ENCODE data around the gene LRRC8B.

Gene LRRC8B

GRCh38 chr1:89547563-89548116 is 23.0 kb downstream of the LRRC8B start:
- DNase-seq (ENCODE audit: low spot score): no peak

GRCh38 chr1:89548122-89548857 is 23.7 kb downstream of the LRRC8B start:
- DNase-seq (ENCODE audit: low spot score): no peak

GRCh38 chr1:89550995-89551394 is 26.4 kb downstream of the LRRC8B start:
- DNase-seq (ENCODE audit: low spot score): no peak

GRCh38 chr1:89552471-89553081 is 27.9 kb downstream of the LRRC8B start:
- DNase-seq (ENCODE audit: low spot score): no peak

DNA sequence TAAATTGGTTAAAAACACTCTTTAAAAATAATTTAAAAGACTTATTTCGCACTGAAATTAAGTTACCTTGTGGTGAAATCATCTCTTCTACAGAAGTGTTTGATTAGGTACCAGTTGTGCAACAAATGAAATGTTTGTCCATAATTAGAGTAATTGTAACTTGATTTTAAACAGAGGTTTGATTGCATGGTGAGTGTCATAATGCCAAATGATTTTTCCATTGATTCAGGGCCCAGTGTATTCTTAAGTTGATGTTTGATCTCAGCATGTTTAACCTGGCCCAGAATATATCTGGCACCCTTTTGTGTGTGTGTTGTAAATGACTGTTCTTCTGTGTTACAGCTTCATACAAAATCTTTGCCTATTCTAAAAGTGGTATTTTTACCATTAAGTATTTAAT is 28.5 kb downstream of the LRRC8B start:
- DNase-seq (ENCODE audit: low spot score): no peak

GRCh38 chr1:89555550-89555949 is 30.9 kb downstream of the LRRC8B start:
- no peak for DNase-seq (ENCODE audit: low spot score)

GRCh38 chr1:89556726-89557444 is 32.3 kb downstream of the LRRC8B start:
- no peak for DNase-seq (ENCODE audit: low spot score)

GRCh38 chr1:89557445-89557825 is 32.8 kb downstream of the LRRC8B start:
- DNase-seq (ENCODE audit: low spot score): no peak

DNA sequence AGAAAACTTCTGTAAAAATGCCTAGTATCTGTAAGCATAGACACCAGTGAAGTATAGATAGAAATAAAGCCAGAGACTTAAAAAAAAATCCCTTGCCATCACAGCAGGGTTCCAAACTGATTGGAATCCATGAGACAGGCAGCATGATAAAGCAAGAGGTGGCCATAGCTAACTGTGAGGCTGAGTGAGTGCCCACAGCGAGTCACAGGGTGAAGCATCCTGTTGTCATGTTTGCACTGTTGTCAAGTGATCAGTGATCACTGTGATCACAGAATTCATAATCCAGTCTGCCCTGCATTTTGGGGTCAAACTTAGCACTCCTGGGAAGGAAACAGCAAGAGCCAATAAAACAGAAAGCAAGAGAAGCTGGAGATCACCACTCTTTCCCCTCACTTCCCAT is 33.3 kb downstream of the LRRC8B start:
- no peak for DNase-seq (ENCODE audit: low spot score)

- no peak for DNase-seq (ENCODE audit: low spot score)
Observed at GRCh38 chr1:89563957-89564604, 39.5 kb downstream of the LRRC8B start.

DNA sequence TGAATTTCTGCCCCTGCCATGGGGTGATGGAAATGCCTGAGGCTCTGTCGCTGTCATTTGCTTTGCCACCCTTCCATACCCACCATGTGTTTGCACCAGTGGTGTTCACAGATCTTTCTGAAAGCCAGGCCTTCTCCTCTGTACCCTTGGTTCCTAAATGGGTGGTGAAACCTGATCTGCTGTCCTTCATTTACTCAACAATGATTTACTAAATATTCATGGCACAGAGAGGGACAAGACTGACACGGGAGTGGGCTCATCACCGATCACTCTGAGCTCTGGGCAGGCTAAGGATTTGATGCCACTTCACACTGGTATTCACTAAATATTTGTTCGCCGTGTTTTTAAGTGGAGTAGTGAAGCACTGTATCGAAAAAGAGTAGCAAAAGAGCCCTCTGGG is 40.9 kb downstream of the LRRC8B start:
- DNase-seq (ENCODE audit: low spot score): no peak

- no peak for DNase-seq (ENCODE audit: low spot score)
Observed at GRCh38 chr1:89566761-89567174, 42.1 kb downstream of the LRRC8B start.

GRCh38 chr1:89567797-89568196 is 43.2 kb downstream of the LRRC8B start:
- DNase-seq (ENCODE audit: low spot score): no peak

DNA sequence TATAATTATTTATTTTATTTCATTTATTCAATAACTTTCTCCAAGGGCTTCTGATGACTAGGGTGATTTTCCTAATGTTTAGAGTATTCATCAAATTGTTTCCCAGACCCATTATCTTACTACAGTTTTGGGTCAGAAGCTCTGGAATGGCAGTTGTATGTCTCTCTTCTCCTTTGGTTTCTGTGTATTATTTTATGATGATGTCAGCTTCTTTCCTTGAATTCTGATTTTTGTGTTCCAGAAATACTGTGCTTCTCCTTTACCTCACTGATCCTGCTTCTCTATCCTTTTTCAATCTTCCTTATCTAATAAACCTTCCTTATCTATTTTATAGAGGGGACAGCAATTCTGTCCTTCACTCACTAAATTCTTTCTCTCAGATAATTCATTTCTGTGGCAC is 48.8 kb downstream of the LRRC8B start:
- no peak for DNase-seq (ENCODE audit: low spot score)

DNA sequence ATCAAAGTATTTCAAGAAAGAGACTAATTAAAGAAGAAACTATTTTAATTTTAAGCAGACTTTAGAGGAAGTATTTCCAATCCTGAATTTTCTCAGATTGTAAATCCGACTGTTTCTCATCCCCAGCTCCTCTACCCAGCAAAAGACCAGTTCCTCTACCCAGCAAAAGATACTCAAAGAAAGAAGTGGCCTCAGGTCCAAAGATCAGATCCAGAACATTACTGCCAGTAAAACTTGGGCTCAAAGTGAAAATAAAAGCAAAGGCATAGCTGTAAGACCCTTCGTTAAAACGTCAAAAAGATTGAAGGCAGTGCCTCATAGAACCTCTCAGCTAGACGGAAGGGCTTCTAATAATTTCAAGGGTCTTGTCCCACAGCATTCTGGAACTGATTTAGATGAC is 50.0 kb downstream of the LRRC8B start:
- no peak for DNase-seq (ENCODE audit: low spot score)

- no peak for DNase-seq (ENCODE audit: low spot score)
Observed at GRCh38 chr1:89575207-89575606, 50.6 kb downstream of the LRRC8B start.

DNA sequence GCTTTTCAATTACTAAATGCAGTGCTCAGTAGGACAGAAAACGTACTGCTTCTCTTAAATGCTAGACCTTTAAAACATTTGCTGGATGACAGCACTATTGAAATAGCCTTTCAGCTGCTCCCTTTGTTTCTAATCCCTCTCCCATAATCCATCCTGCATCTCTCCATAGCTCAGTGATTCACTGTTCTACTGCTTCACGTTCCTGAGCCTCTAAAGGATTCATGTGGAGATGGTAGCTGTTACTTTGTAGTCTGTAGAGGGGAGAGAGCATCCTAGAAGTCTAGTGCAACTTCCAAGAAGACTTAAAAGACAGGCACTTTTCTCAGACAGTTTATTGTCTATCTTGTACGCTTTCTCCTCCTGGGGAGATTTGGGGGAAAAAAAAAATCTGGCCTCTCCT is 51.4 kb downstream of the LRRC8B start:
- DNase-seq (ENCODE audit: low spot score): no peak

GRCh38 chr1:89578151-89578550 is 53.5 kb downstream of the LRRC8B start:
- no peak for DNase-seq (ENCODE audit: low spot score)

GRCh38 chr1:89578946-89579684 is 54.5 kb downstream of the LRRC8B start:
- DNase-seq (ENCODE audit: low spot score): no peak

DNA sequence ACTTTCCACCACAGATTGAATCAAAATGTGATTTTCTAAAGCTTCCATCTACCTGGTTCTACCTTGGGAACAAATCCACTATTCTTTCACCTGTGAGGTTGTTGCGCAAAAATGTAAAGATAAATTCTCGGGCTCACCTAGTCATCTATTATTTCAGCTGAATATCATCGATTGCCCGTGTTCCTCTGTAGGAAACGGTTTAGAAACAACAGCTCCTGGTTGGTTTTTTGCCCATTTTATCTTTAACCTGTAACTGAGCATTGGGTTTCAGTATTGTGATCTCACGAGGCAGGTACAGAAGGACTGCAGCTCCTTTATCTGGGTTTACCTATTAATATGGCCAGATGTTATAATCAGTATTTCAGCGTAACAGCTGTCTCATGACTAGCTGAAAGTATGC is 55.4 kb downstream of the LRRC8B start:
- no peak for DNase-seq (ENCODE audit: low spot score)

DNA sequence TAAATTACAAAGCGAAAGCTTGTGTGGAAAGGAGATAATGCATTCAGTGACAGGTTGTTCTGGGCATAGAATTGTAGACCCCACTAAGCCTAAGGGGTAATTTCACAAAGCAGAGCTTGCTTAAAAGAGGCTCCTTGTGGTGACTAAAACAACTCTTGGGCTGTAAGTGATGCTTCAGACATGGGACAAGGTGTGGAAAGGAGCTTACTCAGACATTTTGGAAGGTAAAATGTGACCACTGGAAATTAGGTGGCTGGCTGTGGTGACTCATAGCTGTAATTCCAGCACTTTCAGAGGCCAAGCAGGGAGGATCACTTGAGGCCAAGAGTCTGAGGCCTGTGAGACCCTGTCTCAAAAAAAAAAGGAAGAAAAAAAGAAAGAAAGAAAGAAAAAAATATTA is 57.2 kb downstream of the LRRC8B start:
- no peak for DNase-seq (ENCODE audit: low spot score)

- DNase-seq (ENCODE audit: low spot score): no peak
Observed at GRCh38 chr1:89582571-89582970, 57.9 kb downstream of the LRRC8B start.

All from kidney capillary endothelial cell (primary cell).